GM21447 (cell line): Measurements from ENCODE around the gene MCM8.
"Not testable (repeated sequence)": the region's sequence is repeated elsewhere in the genome, so short reads cannot be mapped to it uniquely, and the experiment has no call there.

Source experiments
- ATAC-seq: cut with Tn5 transposase; IDR thresholded peaks from one replicate; pipeline ENCODE4 v1.9.1; 2021; ENCODE audit not compliant: unreplicated experiment

The MCM8 gene

DNA sequence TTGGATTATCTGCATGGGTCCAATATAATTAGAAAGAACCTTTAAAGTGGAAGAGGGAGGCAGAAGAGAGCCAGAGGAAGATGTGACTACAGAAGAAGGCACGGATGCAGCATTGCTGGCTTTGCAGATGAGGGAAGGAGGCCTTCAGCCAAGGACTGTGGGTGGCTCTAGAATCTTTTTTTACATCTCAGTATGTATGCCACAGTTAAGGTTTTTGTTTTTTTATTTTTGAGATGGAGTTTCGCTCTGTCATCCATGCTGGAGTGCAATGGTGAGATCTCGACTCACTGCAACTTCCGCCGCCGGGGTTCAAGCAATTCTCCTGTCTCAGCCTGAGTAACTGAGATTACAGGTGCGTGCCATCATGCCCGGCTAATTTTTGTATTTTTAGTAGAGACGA is 49.3 kb downstream of the MCM8 start:
- no peak for ATAC-seq

DNA sequence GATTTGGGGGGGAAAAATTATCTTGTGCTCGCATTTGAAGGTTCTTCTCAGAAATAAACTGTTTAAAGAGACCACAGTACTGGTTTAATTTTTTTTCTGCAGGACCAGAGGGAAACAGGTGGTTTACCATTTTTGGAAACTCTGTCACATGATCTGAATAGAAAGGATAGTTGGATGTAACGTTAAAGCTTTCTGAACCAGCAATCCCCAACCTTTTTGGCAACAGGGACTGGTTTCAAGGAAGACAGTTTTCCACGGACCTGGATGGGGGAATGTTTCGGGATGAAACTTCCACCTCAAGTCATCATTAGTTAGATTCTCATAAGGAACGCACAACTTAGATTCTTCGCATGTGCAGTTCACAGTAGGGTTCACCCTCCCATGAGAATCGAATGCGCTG is 50.4 kb downstream of the MCM8 start:
- no peak for ATAC-seq

DNA sequence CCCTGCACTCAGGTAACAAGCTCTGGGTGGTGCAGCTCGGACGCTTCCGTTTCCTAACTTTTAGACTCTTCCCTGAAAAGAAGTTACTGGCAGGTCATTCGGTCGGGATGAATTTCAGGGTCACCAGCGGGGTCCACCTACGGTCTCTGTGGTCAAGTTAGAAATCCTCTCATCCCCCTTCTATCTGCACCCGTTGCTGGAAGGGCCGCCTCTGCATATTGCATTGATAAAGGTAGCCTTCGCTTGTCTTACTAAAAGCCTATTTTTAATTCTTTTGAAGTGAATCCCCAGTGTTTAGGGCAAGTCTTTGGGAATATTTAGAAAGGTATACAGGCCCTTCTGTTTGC is 56.1 kb downstream of the MCM8 start:
- no peak for ATAC-seq

GRCh38 chr20:6007094-6007528 is 56.7 kb downstream of the MCM8 start:
- ATAC-seq = no peak

DNA sequence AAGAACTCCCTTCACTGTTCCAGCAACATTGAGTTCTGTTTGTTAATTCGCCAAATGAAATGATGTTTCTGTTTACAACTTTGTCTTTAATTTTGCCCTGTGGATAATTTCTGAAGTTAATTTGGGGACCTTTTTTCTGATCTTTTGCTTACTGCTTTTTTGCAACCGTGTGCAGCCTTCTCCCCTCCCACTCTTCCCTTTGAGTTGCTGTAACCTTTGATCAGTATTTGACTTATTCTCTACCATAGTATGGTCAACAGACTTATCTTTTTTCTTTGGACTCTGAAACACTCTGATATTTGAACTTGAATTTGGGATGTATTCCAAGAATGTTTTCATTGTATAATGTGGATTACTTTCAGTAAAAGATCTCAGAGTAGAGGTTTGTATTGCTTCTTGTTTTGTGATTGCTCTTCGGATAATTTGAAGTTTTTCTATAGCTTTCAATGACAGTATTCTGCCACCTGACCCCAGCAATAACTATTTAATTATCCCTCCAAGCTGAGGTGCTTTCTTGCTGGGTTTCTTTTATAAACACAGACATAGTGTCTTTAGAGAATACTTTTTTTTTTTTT is 57.2 kb downstream of the MCM8 start:
- no peak for ATAC-seq

GRCh38 chr20:6008254-6008653 is 57.8 kb downstream of the MCM8 start:
- ATAC-seq = no peak

- no peak for ATAC-seq
These were observed 61.7 kb downstream of the MCM8 start for GRCh38 chr20:6012179-6012578.

DNA sequence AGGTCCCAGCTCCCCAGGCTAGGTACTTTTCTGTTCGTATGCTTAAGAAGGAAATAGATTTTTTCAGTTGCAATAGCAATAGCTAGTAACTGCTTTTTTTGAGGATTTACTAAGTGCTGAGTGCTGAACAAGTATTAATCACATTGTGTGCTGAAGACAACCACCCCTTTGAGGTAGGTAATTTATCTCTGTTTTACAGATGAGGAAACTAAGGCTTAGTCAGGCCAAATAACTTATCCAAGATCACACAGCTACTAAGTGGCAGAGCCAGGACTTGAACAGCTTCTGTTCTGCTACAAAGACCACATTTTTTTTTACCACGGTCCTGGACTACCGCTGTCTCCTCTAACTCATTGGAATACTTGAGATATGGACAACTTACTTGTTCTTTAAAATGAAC is 63.6 kb downstream of the MCM8 start:
- ATAC-seq = no peak

- ATAC-seq = no peak
These were observed 64.5 kb downstream of the MCM8 start for GRCh38 chr20:6014957-6015356.

DNA sequence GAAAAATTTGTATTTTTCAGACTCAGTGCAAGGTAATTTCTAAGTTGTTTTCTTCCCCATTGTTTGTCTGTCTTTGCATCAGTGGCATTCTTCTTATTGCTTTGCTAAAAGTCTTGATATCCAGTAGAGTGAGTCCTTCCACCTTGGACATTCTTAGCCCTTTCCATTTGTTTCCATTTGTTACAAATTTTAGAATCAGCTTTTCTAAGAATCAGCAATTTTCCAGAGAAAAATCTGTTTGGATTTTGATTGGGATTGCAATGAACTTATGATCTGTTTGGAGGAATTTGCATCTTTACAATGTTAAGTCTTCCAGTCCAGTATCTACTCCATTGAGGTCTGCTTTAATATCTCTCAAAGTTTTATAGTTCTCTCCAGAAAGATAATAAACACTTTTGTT is 67.0 kb downstream of the MCM8 start:
- no peak for ATAC-seq

GRCh38 chr20:6017880-6018279 is 67.4 kb downstream of the MCM8 start:
- no peak for ATAC-seq

DNA sequence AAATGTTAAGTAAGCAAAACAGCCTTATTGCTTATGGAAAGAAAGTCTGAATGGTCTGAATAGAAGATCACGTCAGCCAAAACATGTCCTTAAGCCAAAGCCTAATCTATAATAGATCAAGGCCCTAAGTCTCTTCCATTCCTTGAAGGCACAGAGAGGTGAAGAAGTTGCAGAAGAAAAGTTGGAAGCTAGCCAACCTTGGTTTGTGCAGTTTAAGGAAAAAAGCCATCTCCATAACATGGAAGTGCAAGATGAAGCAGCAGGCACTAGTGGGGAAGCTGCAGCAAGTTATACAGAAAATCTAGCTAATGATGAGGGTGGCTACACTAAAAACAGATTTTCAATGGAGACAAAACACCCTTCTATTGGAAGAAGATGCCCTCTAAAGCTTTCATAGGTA is 74.3 kb downstream of the MCM8 start:
- ATAC-seq = no peak

GRCh38 chr20:6026051-6026450 is 75.6 kb downstream of the MCM8 start:
- no peak for ATAC-seq

GRCh38 chr20:6028818-6029217 is 78.4 kb downstream of the MCM8 start:
- ATAC-seq = no peak

DNA sequence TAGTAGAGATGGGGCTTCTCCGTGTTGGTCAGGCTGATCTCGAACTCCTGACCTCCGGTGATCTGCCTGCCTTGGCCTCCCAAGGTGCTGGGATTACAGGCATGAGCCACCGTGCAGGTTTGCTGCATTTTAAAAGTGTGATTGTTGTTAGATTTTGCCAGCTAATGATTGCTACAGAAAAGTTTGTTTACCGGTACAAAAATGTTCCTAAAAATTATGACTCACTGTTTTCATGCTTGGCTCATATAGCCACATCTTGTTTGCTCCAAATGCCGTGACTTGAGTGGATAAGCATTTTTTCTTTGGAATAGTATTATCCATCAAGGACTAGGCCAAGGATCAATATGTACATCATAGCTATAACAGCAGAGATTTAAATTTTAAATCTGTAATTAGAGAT is 79.1 kb downstream of the MCM8 start:
- no peak for ATAC-seq

GRCh38 chr20:6030453-6031080 is 80.1 kb downstream of the MCM8 start:
- no peak for ATAC-seq

DNA sequence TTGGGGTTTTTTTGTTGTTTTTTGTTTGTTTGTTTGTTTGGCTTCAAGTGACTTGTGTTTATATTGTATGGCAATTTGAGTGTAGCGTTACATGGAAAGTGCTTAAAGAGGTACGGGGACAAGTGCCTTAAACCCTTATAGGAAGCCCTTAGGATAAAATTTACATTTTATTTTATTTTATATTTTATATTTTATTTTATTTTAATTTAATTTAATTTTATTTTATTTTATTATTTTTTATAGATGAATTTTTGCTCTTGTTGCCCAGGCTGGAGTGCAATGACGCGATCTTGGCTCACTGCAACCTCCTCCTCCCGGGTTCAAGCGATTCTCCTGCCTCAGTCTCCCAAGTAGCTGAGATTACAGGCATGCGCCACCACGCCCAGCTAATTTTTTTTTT is 82.5 kb downstream of the MCM8 start:
- not testable (repeated sequence) for ATAC-seq

GRCh38 chr20:6034134-6034969 is 83.9 kb downstream of the MCM8 start:
- ATAC-seq = no peak

DNA sequence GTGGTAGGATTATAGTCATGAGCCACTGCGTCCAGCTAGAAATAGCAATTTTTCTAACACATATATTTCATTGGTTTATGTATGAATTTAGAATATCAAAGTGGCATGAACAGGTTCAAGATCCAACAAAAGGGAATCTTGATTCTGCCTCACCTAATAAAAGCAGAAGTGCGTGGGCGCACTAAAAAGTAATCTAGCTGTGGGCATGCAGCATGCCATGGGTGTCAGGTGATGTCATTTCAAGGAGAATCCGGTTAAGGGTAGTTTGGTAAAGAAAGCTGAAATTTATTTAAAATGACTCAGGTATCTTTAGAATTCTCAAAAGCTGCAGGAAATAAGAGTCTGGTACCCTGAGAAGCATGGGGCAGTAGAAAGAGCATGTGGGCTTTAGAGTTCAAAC is 85.8 kb downstream of the MCM8 start:
- ATAC-seq = no peak

GRCh38 chr20:6037082-6037481 is 86.6 kb downstream of the MCM8 start:
- ATAC-seq = no peak

GRCh38 chr20:6038256-6038655 is 87.8 kb downstream of the MCM8 start:
- no peak for ATAC-seq

DNA sequence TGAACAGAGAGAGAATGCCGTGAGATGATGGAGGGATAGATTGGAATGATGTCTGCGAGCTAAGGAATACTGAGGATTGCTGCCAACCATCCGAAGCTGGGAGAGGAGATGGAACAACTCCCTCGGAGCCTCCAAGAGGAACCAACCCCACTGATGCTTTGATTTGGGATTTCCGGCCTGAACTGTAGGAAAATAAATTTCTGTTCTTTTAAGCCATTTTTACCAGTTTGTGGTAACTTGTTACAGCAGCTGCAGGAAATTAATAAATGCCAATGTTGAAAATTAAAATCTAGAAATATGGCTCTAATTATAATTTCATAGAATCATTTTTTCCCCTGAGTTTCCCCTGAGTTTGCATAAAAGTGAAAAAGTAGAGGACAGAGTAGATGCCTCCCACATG is 89.3 kb downstream of the MCM8 start:
- ATAC-seq = no peak
